H1 (cell line): ENCODE results near the gene ESCO1. TPM values are rescaled to one million over a fixed set of nuclear protein-coding genes. Genes with fewer than 3 reads are reported as not detected.

Experiments used
- EZH2 ChIP-seq: fragments of 200-600 bp; sonication (generic); IDR thresholded peaks from 2 replicates; pipeline ENCODE4 v1.7.1; 2012; ENCODE audit warnings: low read depth, mild to moderate bottlenecking, moderate library complexity, low read length, inconsistent platforms; ENCODE audit not compliant: severe bottlenecking
- ZNF274 ChIP-seq: IDR thresholded peaks from 2 replicates; pipeline ENCODE4 v1.7.0; 2012; ENCODE audit warnings: low read length, borderline replicate concordance; ENCODE audit errors: extremely low read depth
- polyA plus RNA-seq, 7 experiments: library from polyadenylated mRNA; depleted of rRNA in 3 of 7; stranded (reverse) in 5 of 7; unstranded in 2 of 7; fragments of >200 nt in 5 of 7; fragments of 200-250 nt in 2 of 7; gene quantifications; 1 replicate in 5 of 7; 2 replicates in 1 of 7; 4 replicates in 1 of 7; pipeline versions ENCODE4 v1.2.1 to v1.2.3, GENCODE V29; 2011 to 2013; ENCODE audit warnings: missing spikeins in 2 of 7, mixed read lengths in 2 of 7
- total RNA-seq: library from RNA; stranded (reverse); fragmentation: NEBNext Ultra II Directional; extraction: Animal tissue kit (Norgen Biotek cat#: 25700); gene quantifications from 2 replicates; pipeline ENCODE4 v1.2.1, GENCODE V29; 2021

Gene ESCO1
- total and polyA plus RNA-seq, 2 of the 8 experiments (the other 6 are each of a cell fraction or from before 2014, with no cell fraction given): 5.8 to 48.3 TPM

DNA sequence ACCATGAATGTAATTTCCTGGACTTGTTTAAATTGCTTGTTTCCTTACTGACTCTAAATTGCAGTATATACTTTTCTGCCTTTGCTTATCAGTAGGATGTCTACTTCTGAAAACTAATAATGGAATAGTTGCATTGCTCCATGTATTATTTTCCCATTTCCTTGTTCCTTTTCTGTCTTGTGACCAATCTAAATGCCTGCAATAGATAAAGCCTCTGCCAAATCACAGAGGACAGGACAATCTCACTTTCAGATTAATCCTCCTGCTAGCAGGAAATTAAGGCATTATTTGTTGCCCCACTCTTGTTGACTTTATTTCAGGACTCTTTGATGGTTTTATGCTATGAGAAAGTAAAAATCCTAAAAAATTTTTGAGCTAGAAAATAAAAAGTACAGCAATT is 4.7 kb upstream of the ESCO1 start (continued):
- TF ChIP-seq ZNF274 (no peak), EZH2 (no peak)
